Natural killer cell (primary cell): ENCODE results near the gene MACROH2A1. TPM values are rescaled to one million over a fixed set of nuclear protein-coding genes. Genes with fewer than 3 reads are reported as not detected.

Source experiments
- ATAC-seq, 3 donors: fragments of 150-1000 bp in 2 of 3; fragments of 200-7000 bp in 1 of 3; cut with Tn5 transposase; 1 replicate in 1 of 3; 2 replicates in 2 of 3; pipeline ENCODE4 v1.10.0; 2021; ENCODE audit warnings: mild to moderate bottlenecking in 2 of 3, moderate library complexity in 2 of 3
- DNase-seq, 2 donors: peaks; one replicate each; pipeline versions ENCODE4 v3.0.0 to v3.0.0-alpha.2; 2013 to 2021; ENCODE audit warnings: mixed read lengths in 1 of 2
- H3K27ac ChIP-seq: one replicate; pipeline ENCODE4 v1.5.1; 2013; ENCODE audit warnings: mild to moderate bottlenecking, low read length
- H3K27me3 ChIP-seq: one replicate; pipeline ENCODE4 v1.6.1; 2013; ENCODE audit warnings: low read length; ENCODE audit not compliant: control insufficient read depth, insufficient read depth
- H3K36me3 ChIP-seq: one replicate; pipeline ENCODE4 v1.6.1; 2013; ENCODE audit warnings: low read length; ENCODE audit not compliant: control insufficient read depth, insufficient read depth
- H3K4me1 ChIP-seq: one replicate; pipeline ENCODE4 v1.6.1; 2013; ENCODE audit warnings: low read length; ENCODE audit not compliant: control insufficient read depth, insufficient read depth
- H3K4me3 ChIP-seq: one replicate; pipeline ENCODE4 v1.5.1; 2013; ENCODE audit warnings: low read length
- H3K9me3 ChIP-seq: one replicate; pipeline ENCODE4 v1.6.1; 2013; ENCODE audit warnings: low read length; ENCODE audit not compliant: control insufficient read depth, insufficient read depth
- H3K27ac Mint-ChIP-seq, 2 donors: one replicate each; pipeline ENCODE4 v1.8.0; 2022; ENCODE audit warnings: mild to moderate bottlenecking in 2 of 2, mixed read lengths in 2 of 2, moderate library complexity in 1 of 2
- H3K27me3 Mint-ChIP-seq, 2 donors: one replicate each; pipeline ENCODE4 v1.8.0; 2022; ENCODE audit warnings: low read depth in 2 of 2, mixed read lengths in 2 of 2
- H3K36me3 Mint-ChIP-seq: one replicate; pipeline ENCODE4 v1.8.0; 2022; ENCODE audit warnings: mixed read lengths
- H3K4me1 Mint-ChIP-seq, 2 donors: one replicate each; pipeline ENCODE4 v1.8.0; 2022; ENCODE audit warnings: mixed read lengths in 2 of 2
- H3K4me3 Mint-ChIP-seq: one replicate; pipeline ENCODE4 v1.8.0; 2022; ENCODE audit warnings: mild to moderate bottlenecking, moderate library complexity, mixed read lengths
- H3K9me3 Mint-ChIP-seq, 2 donors: one replicate each; pipeline ENCODE4 v1.8.0; 2022; ENCODE audit warnings: mixed read lengths in 2 of 2
- CTCF ChIP-seq: fragments of 200-600 bp; IDR thresholded peaks from one replicate; pipeline ENCODE4 v1.8.0; 2022; ENCODE audit warnings: antibody characterized with exemption
- WGBS: methylation state at CpG from one replicate; pipeline ENCODE4 v1.1.7; 2013; ENCODE audit warnings: missing lambda C conversion rate; ENCODE audit not compliant: insufficient coverage; 5-methylcytosine and 5-hydroxymethylcytosine counted together
- intact Hi-C: fragments of 100-400 bp; cut with micrococcal nuclease; formaldehyde crosslinking; loops from one replicate; pipeline ENCODE4 v1.14.2; 2022
- total RNA-seq, 4 donors: library from RNA; stranded (reverse); fragments of 120-200 nt in 1 of 4; gene quantifications; one replicate each; pipeline versions ENCODE4 v1.2.3 to v1.2.4, GENCODE V29; 2013 to 2022

Gene MACROH2A1
- total RNA-seq, 3 donors from 2014 or later (not counting 1 experiment from before 2014, with no cell fraction given) = 139 to 160 (median 139) TPM

- no peak for TF ChIP-seq CTCF
- Mint-ChIP-seq H3K36me3 (no peaks in the 10 kb centered on the region), H3K4me3 (no peak overlapping the region), H3K4me1 (no peaks in the 10 kb centered on the region), H3K27ac (no peak overlapping the region), H3K9me3 (no peaks in the 10 kb centered on the region), H3K27me3 (no peaks in the 10 kb centered on the region)
- no peak for ATAC-seq
- Histone ChIP-seq H3K4me1 (no peaks in the 10 kb centered on the region), H3K36me3 (no peaks in the 10 kb centered on the region), H3K4me3 (no peak overlapping the region), H3K27ac (no peak overlapping the region), H3K27me3 (no peaks in the 10 kb centered on the region), H3K9me3 (no peaks in the 10 kb centered on the region)
- WGBS = 96% methylated on average over 8 of the region's 8 CpGs
- intact Hi-C loops = no loop called here
- no peak for DNase-seq
Observed at GRCh38 chr5:135323701-135324132, 75.3 kb downstream of the MACROH2A1 start.

- Histone ChIP-seq H3K36me3 (no peaks in the 10 kb centered on the region), H3K9me3 (no peaks in the 10 kb centered on the region), H3K27ac (no peak overlapping the region), H3K27me3 (no peaks in the 10 kb centered on the region), H3K4me1 (no peaks in the 10 kb centered on the region), H3K4me3 (no peak overlapping the region)
- intact Hi-C loops = no loop called here
- H3K9me3 Mint-ChIP-seq = no peaks in the 10 kb centered on the region
- 94% methylated on average over 6 of the region's 8 CpGs for WGBS
- no peaks in the 10 kb centered on the region for H3K27me3 Mint-ChIP-seq
- ATAC-seq (no peak), DNase-seq (no peak)
- no peaks in the 10 kb centered on the region for H3K4me1 Mint-ChIP-seq
- no peak for TF ChIP-seq CTCF
- no peaks in the 10 kb centered on the region for H3K36me3 Mint-ChIP-seq
- no peak overlapping the region for H3K27ac Mint-ChIP-seq
- no peak overlapping the region for H3K4me3 Mint-ChIP-seq
Observed at GRCh38 chr5:135323227-135323626, 75.8 kb downstream of the MACROH2A1 start.

- no peaks in the 10 kb centered on the region for H3K4me1 Mint-ChIP-seq
- Histone ChIP-seq H3K27ac (no peak overlapping the region), H3K4me1 (no peaks in the 10 kb centered on the region), H3K4me3 (no peak overlapping the region), H3K36me3 (no peaks in the 10 kb centered on the region), H3K27me3 (no peaks in the 10 kb centered on the region), H3K9me3 (no peaks in the 10 kb centered on the region)
- H3K36me3 Mint-ChIP-seq = no peaks in the 10 kb centered on the region
- no peak overlapping the region for H3K4me3 Mint-ChIP-seq
- no peak overlapping the region for H3K27ac Mint-ChIP-seq
- no peak for DNase-seq
- no peaks in the 10 kb centered on the region for H3K9me3 Mint-ChIP-seq
- TF ChIP-seq CTCF = no peak
- ATAC-seq = no peak
- no peaks in the 10 kb centered on the region for H3K27me3 Mint-ChIP-seq
- WGBS = 97% methylated on average over 7 of the region's 7 CpGs
- intact Hi-C loops = no loop called here
Observed at GRCh38 chr5:135322744-135323143, 76.3 kb downstream of the MACROH2A1 start.

GRCh38 chr5:135322271-135322670, 76.8 kb downstream of the MACROH2A1 start:
- WGBS = 90% methylated on average over 4 of the region's 4 CpGs
- H3K27ac ChIP-seq = no peak overlapping the region
- Mint-ChIP-seq H3K4me3 (no peak overlapping the region), H3K9me3 (no peaks in the 10 kb centered on the region), H3K27ac (no peak overlapping the region), H3K36me3 (no peaks in the 10 kb centered on the region), H3K4me1 (no peaks in the 10 kb centered on the region), H3K27me3 (no peaks in the 10 kb centered on the region)
- H3K36me3 ChIP-seq = no peaks in the 10 kb centered on the region
- H3K4me1 ChIP-seq = no peaks in the 10 kb centered on the region
- no peaks in the 10 kb centered on the region for H3K27me3 ChIP-seq
- intact Hi-C loops = no loop called here
- ATAC-seq (no peak), DNase-seq (no peak)
- H3K4me3 ChIP-seq = no peak overlapping the region
- TF ChIP-seq CTCF = no peak
- no peaks in the 10 kb centered on the region for H3K9me3 ChIP-seq
